IMR-90 (cell line): ENCODE results near the gene EML4. TPM values are rescaled to one million over a fixed set of nuclear protein-coding genes. Genes with fewer than 3 reads are reported as not detected.

Experiments used
- ATAC-seq: fragments of 200-7000 bp; cut with Tn5 transposase; 2 replicates; pipeline ENCODE4 v1.9.1; 2020; ENCODE audit warnings: low read depth, mild to moderate bottlenecking, moderate library complexity
- BruUV-seq: library from RNA; stranded (reverse); fragments of 400-500 nt; replicated peaks from 2 replicates; lab custom pipeline; 2021; lab: Mats Ljungman, UMichigan
- CTCF ChIA-PET: fragments of 300-600 bp; formaldehyde crosslinking; extraction: SDS; loops from one replicate; lab custom pipeline; 2021; ENCODE audit warnings: antibody characterized with exemption; lab: Yijun Ruan, JAX
- POLR2A ChIA-PET: fragments of 300-600 bp; sonication (Branson Sonifier 250); formaldehyde crosslinking; loops from one replicate; lab custom pipeline; 2022; ENCODE audit warnings: antibody characterized with exemption; ENCODE audit not compliant: unreplicated experiment; lab: Charles Lee
- DNase-seq: peaks from one replicate; pipeline ENCODE4 v3.0.0; 2013
- H2AFZ ChIP-seq: replicated peaks from 2 replicates; pipeline ENCODE3; 2013; ENCODE audit warnings: low read length, mild to moderate bottlenecking; ENCODE audit not compliant: poor library complexity
- H2AK5ac ChIP-seq: 2 replicates; pipeline ENCODE4 v1.6.1; 2013; ENCODE audit warnings: low read depth, low read length, inconsistent platforms
- H2AK9ac ChIP-seq: replicated peaks from 2 replicates; pipeline ENCODE3; 2013; ENCODE audit warnings: mild to moderate bottlenecking, low read depth, low read length, moderate library complexity; ENCODE audit not compliant: poor library complexity
- H2BK120ac ChIP-seq: 2 replicates; pipeline ENCODE4 v1.6.1; 2013; ENCODE audit warnings: low read depth, low read length, inconsistent platforms
- H2BK15ac ChIP-seq: 3 replicates; pipeline ENCODE4 v1.6.1; 2013; ENCODE audit warnings: low read depth, low read length, inconsistent platforms
- H2BK20ac ChIP-seq: 2 replicates; pipeline ENCODE4 v1.6.1; 2013; ENCODE audit warnings: low read depth, mild to moderate bottlenecking, inconsistent platforms, low read length, moderate library complexity
- H2BK5ac ChIP-seq: 2 replicates; pipeline ENCODE4 v1.6.1; 2013; ENCODE audit warnings: mild to moderate bottlenecking, low read depth, low read length, inconsistent platforms; ENCODE audit not compliant: poor library complexity, severe bottlenecking
- H3K14ac ChIP-seq: replicated peaks from 2 replicates; pipeline ENCODE4 v1.6.1; 2013; ENCODE audit warnings: low read depth, low read length, inconsistent platforms
- H3K18ac ChIP-seq: 2 replicates; pipeline ENCODE4 v1.6.1; 2013; ENCODE audit warnings: low read depth, low read length, control low read depth
- H3K23ac ChIP-seq: 2 replicates; pipeline ENCODE4 v1.6.1; 2013; ENCODE audit warnings: low read depth, low read length, inconsistent platforms
- H3K27ac ChIP-seq: 2 replicates; pipeline ENCODE4 v1.5.1; 2013; ENCODE audit warnings: mild to moderate bottlenecking, control low read depth, low read length; ENCODE audit not compliant: insufficient read depth
- H3K27me3 ChIP-seq: 2 replicates; pipeline ENCODE4 v1.6.1; 2013; ENCODE audit warnings: low read length; ENCODE audit not compliant: control insufficient read depth, insufficient read depth
- H3K36me3 ChIP-seq: 2 replicates; pipeline ENCODE4 v1.6.1; 2013; ENCODE audit warnings: low read length, mixed read lengths; ENCODE audit not compliant: control insufficient read depth, insufficient read depth
- H3K4ac ChIP-seq: 2 replicates; pipeline ENCODE4 v1.6.1; 2013; ENCODE audit warnings: low read depth, low read length, inconsistent platforms
- H3K4me1 ChIP-seq: 2 replicates; pipeline ENCODE4 v1.6.1; 2013; ENCODE audit warnings: low read length, mixed read lengths; ENCODE audit not compliant: control insufficient read depth, insufficient read depth
- H3K4me2 ChIP-seq: 2 replicates; pipeline ENCODE4 v1.6.1; 2013; ENCODE audit warnings: low read depth, mild to moderate bottlenecking, control low read depth, low read length, moderate library complexity
- H3K4me3 ChIP-seq: 2 replicates; pipeline ENCODE4 v1.5.1; 2013; ENCODE audit warnings: low read depth, mild to moderate bottlenecking, control low read depth, low read length, moderate library complexity; ENCODE audit not compliant: insufficient read depth
- H3K56ac ChIP-seq: 2 replicates; pipeline ENCODE4 v1.6.1; 2013; ENCODE audit warnings: low read length, inconsistent platforms; ENCODE audit not compliant: insufficient read depth; ENCODE audit errors: extremely low read depth
- H3K79me1 ChIP-seq, 2 experiments: 2 replicates each; pipeline ENCODE4 v1.6.1; 2013; ENCODE audit warnings: low read length in 2 of 2, inconsistent platforms in 1 of 2, low read depth in 1 of 2
- H3K9ac ChIP-seq: 2 replicates; pipeline ENCODE4 v1.6.1; 2013; ENCODE audit warnings: low read depth, low read length, control low read depth
- H3K9me1 ChIP-seq: 2 replicates; pipeline ENCODE4 v1.6.1; 2013; ENCODE audit warnings: low read length, inconsistent platforms; ENCODE audit not compliant: insufficient read depth
- H3K9me3 ChIP-seq: 2 replicates; pipeline ENCODE4 v1.6.1; 2013; ENCODE audit warnings: low read length; ENCODE audit not compliant: control insufficient read depth, insufficient read depth
- H4K20me1 ChIP-seq: 2 replicates; pipeline ENCODE4 v1.6.1; 2013; ENCODE audit warnings: low read length, inconsistent platforms; ENCODE audit not compliant: insufficient read depth
- H4K5ac ChIP-seq: 2 replicates; pipeline ENCODE4 v1.6.1; 2013; ENCODE audit warnings: mild to moderate bottlenecking, low read depth, low read length, control low read depth
- H4K8ac ChIP-seq, 2 experiments: 2 replicates each; pipeline ENCODE4 v1.6.1; 2013; ENCODE audit warnings: low read depth in 2 of 2, low read length in 2 of 2, control low read depth in 1 of 2, inconsistent platforms in 1 of 2
- H4K91ac ChIP-seq: 2 replicates; pipeline ENCODE4 v1.6.1; 2013; ENCODE audit warnings: low read depth, low read length, inconsistent platforms; ENCODE audit not compliant: insufficient read depth
- CEBPB ChIP-seq: IDR thresholded peaks from 2 replicates; pipeline ENCODE4 v1.6.1; 2012; ENCODE audit warnings: low read depth, low read length, improper control_type of control experiment
- CHD1 ChIP-seq: IDR thresholded peaks from 2 replicates; pipeline ENCODE4 v1.6.1; 2012; ENCODE audit warnings: low read depth, low read length, improper control_type of control experiment
- FOS ChIP-seq: fragments of 150-350 bp; IDR thresholded peaks from 2 replicates; pipeline ENCODE4 v1.6.1; 2016; ENCODE audit warnings: low read depth, low read length
- MAFK ChIP-seq: IDR thresholded peaks from 2 replicates; pipeline ENCODE4 v1.6.1; 2012; ENCODE audit warnings: low read depth, low read length, improper control_type of control experiment
- SMC3 ChIP-seq: fragments of 150-350 bp; IDR thresholded peaks from 2 replicates; pipeline ENCODE4 v1.6.1; 2016; ENCODE audit warnings: low read depth, mild to moderate bottlenecking, antibody characterized with exemption, low read length, moderate library complexity
- dilution Hi-C: fragments of 300-500 bp; cut with HindIII; formaldehyde crosslinking; loops from one replicate; pipeline ENCODE4 v1.14.3; 2018; ENCODE audit warnings: low sequenced_read_pairs; ENCODE audit not compliant: unreplicated experiment
- in situ Hi-C: fragments of 300-500 bp; cut with MboI; formaldehyde crosslinking; loops from 3 replicates; pipeline ENCODE4 v1.14.3; 2019; ENCODE audit warnings: low sequenced_read_pairs, inconsistent platforms, mixed read lengths
- intact Hi-C: fragments of 100-400 bp; cut with micrococcal nuclease; formaldehyde crosslinking; loops from 2 replicates; pipeline ENCODE4 v1.10.0; 2022
- polyA plus RNA-seq, 3 experiments: library from polyadenylated mRNA; depleted of rRNA; stranded (reverse); fragments of >200 nt; gene quantifications; 2 replicates each; pipeline ENCODE4 v1.2.3, GENCODE V29; 2012; ENCODE audit warnings: low replicate concordance in 1 of 3
- total RNA-seq: library from RNA; depleted of rRNA; stranded (reverse); fragments of >200 nt; gene quantifications from 2 replicates; pipeline ENCODE4 v1.2.3, GENCODE V29; 2012
- TF ChIP-seq, protein P1 (sequence below): fragments of 150-350 bp; IDR thresholded peaks from 2 replicates; pipeline ENCODE4 v1.6.1; 2016; ENCODE audit warnings: low read depth, mild to moderate bottlenecking, low read length, moderate library complexity, borderline replicate concordance

EML4 gene
- total and polyA plus RNA-seq, 2 of the 4 experiments (the other 2 are of a cell fraction): 29.7 to 73.7 TPM

DNA sequence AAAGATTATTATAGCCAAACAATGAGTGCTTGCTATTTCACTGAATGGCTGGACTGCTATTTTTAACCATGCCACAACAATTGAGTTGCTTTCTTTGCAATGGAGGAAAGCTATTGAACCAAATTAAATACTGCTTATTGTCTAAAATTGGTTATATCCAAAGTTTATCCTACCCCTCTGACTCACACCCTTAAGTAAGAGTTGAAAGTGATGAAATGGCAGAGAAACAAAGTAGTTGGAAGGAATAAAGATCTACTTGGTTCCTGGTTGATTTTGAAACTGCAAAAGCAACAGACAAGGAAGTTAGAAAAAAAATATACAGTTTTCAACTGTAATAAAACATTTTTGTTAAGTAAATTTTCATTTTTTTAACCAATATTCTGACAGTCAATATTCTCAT, 47.5 kb downstream of the EML4 start:
- Histone ChIP-seq H3K79me1 (peaks cover 48 to 58% of the 10 kb centered on the region in 2 experiments), H4K20me1 (peaks cover 3% of the 10 kb centered on the region), H4K5ac (no peak overlapping the region), H3K18ac (no peak overlapping the region), H3K9ac (no peak overlapping the region), H2BK20ac (no peak overlapping the region), H3K4ac (no peak overlapping the region), H4K91ac (no peak overlapping the region), H3K4me1 (peaks cover 10% of the 10 kb centered on the region), H2AFZ (no peak overlapping the region), H2BK15ac (no peak overlapping the region), H3K27ac (no peak overlapping the region), H3K9me1 (peaks cover 6% of the 10 kb centered on the region; the same call in 1 of the 2 replicates), H2AK9ac (no peak overlapping the region), H3K4me2 (no peak overlapping the region), H3K9me3 (no peaks in the 10 kb centered on the region), H2BK5ac (peak overlapping the region; percentile 12), H3K56ac (no peak overlapping the region), H3K23ac (no peak overlapping the region), H3K36me3 (peaks cover under 1% of the 10 kb centered on the region; the same call in 1 of the 2 replicates), H3K27me3 (no peaks in the 10 kb centered on the region), H4K8ac (no peak overlapping the region), H2BK120ac (no peak overlapping the region), H3K4me3 (no peak overlapping the region), H2AK5ac (no peak overlapping the region), H3K14ac (no peak overlapping the region)
- in situ Hi-C loops: no loop called here
- TF ChIP-seq FOS (peak; percentile 60; the same call in 1 of the 2 replicates), SMC3 (no peak), CHD1 (no peak), CEBPB (peak; percentile 88), MAFK (no peak)
- TF ChIP-seq, protein P1, sequence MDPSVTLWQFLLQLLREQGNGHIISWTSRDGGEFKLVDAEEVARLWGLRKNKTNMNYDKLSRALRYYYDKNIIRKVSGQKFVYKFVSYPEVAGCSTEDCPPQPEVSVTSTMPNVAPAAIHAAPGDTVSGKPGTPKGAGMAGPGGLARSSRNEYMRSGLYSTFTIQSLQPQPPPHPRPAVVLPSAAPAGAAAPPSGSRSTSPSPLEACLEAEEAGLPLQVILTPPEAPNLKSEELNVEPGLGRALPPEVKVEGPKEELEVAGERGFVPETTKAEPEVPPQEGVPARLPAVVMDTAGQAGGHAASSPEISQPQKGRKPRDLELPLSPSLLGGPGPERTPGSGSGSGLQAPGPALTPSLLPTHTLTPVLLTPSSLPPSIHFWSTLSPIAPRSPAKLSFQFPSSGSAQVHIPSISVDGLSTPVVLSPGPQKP: no peak
- ATAC-seq (peak; percentile 64), DNase-seq (peak; percentile 82)
- intact Hi-C loops: no loop called here
- CTCF ChIA-PET: interaction anchor here (0.7 kb wide), 1 partner anchor 20 kb away, joined by 3 read pairs; no protein-coding TSS in a partner anchor
- no TSS peak for BruUV-seq
- dilution Hi-C loops: no loop called here
- POLR2A ChIA-PET: no interaction called here
